HepG2 (cell line): ENCODE measurements around the gene MED13. TPM values are rescaled to one million over a fixed set of nuclear protein-coding genes. Genes with fewer than 3 reads are reported as not detected.
A peak's percentile ranks its signal among the peaks of the same experiment; 100 is the strongest.

ENCODE experiments used
- CSRNP1 ChIP-seq: sonication (generic); formaldehyde crosslinking; IDR thresholded peaks from 2 replicates; pipeline ENCODE4 v1.8.1; 2023; ENCODE audit warnings: mild to moderate bottlenecking, missing genetic modification reagents
- ESRRA ChIP-seq: sonication (generic); formaldehyde crosslinking; IDR thresholded peaks from 2 replicates; pipeline ENCODE4 v1.5.1; 2020; ENCODE audit warnings: mild to moderate bottlenecking, low read depth, missing genetic modification reagents
- FOXJ3 ChIP-seq: sonication (generic); formaldehyde crosslinking; IDR thresholded peaks from 2 replicates; pipeline ENCODE4 v1.4.0; 2020; ENCODE audit warnings: missing genetic modification reagents, mild to moderate bottlenecking, borderline replicate concordance
- HMG20B ChIP-seq: conservative IDR thresholded peaks from 2 replicates; pipeline ENCODE4 v1.6.1; 2016; ENCODE audit warnings: missing genetic modification reagents, missing compliant biosample characterization
- JUNB ChIP-seq: sonication (generic); formaldehyde crosslinking; IDR thresholded peaks from 2 replicates; pipeline ENCODE4 v1.8.0; 2022; ENCODE audit warnings: missing genetic modification reagents, mild to moderate bottlenecking, borderline replicate concordance
- KAT2B ChIP-seq: fragments of 150-350 bp; IDR thresholded peaks from 2 replicates; pipeline ENCODE4 v1.6.1; 2014; ENCODE audit warnings: low read depth, low read length, borderline replicate concordance
- KDM6A ChIP-seq: IDR thresholded peaks from 2 replicates; pipeline ENCODE4 v1.6.1; 2016; ENCODE audit warnings: low read depth
- KLF9 ChIP-seq: IDR thresholded peaks from 2 replicates; pipeline ENCODE4 v1.6.1; 2016; ENCODE audit warnings: low read depth
- NCOR1 ChIP-seq: fragments of 200-600 bp; sonication (generic); IDR thresholded peaks from 2 replicates; pipeline ENCODE4 v1.7.0; 2017; ENCODE audit warnings: antibody characterized with exemption, low read length, borderline replicate concordance
- NR2F6 ChIP-seq, 2 experiments: IDR thresholded peaks; 2 replicates each; pipeline ENCODE4 v1.6.1; 2016; ENCODE audit warnings: antibody characterized with exemption in 1 of 2, mild to moderate bottlenecking in 1 of 2
- PRDM15 ChIP-seq: sonication (generic); formaldehyde crosslinking; IDR thresholded peaks from 2 replicates; pipeline ENCODE4 v1.4.0; 2020; ENCODE audit warnings: missing genetic modification reagents
- RARA ChIP-seq: IDR thresholded peaks from 2 replicates; pipeline ENCODE4 v1.6.1; 2016; ENCODE audit warnings: missing genetic modification reagents, missing compliant biosample characterization
- RCOR2 ChIP-seq: IDR thresholded peaks from 2 replicates; pipeline ENCODE4 v1.6.1; 2016; ENCODE audit warnings: missing biosample characterization, missing genetic modification reagents
- RNF219 ChIP-seq: sonication (generic); formaldehyde crosslinking; IDR thresholded peaks from 2 replicates; pipeline ENCODE4 v1.5.0; 2020; ENCODE audit warnings: mild to moderate bottlenecking, missing genetic modification reagents
- SMYD3 ChIP-seq: sonication (generic); formaldehyde crosslinking; IDR thresholded peaks from 2 replicates; pipeline ENCODE4 v1.8.1; 2023; ENCODE audit warnings: mild to moderate bottlenecking, missing genetic modification reagents
- YEATS2 ChIP-seq: sonication (generic); formaldehyde crosslinking; IDR thresholded peaks from 2 replicates; pipeline ENCODE4 v1.4.0; 2020; ENCODE audit warnings: missing genetic modification reagents, borderline replicate concordance
- ZNF256 ChIP-seq: sonication (generic); formaldehyde crosslinking; conservative IDR thresholded peaks from 2 replicates; pipeline ENCODE4 v1.4.0; 2020; ENCODE audit warnings: missing genetic modification reagents
- ZNF292 ChIP-seq: sonication (generic); formaldehyde crosslinking; IDR thresholded peaks from 2 replicates; pipeline ENCODE4 v1.8.1; 2022; ENCODE audit warnings: mild to moderate bottlenecking, low read depth, missing genetic modification reagents, borderline replicate concordance
- ZNF44 ChIP-seq: sonication (generic); formaldehyde crosslinking; IDR thresholded peaks from 2 replicates; pipeline ENCODE4 v1.5.1; 2020; ENCODE audit warnings: mild to moderate bottlenecking, missing genetic modification reagents
- ZNF709 ChIP-seq: sonication (generic); formaldehyde crosslinking; IDR thresholded peaks from 2 replicates; pipeline ENCODE4 v1.5.0; 2020; ENCODE audit warnings: mild to moderate bottlenecking, missing genetic modification reagents
- ZNF740 ChIP-seq: sonication (generic); formaldehyde crosslinking; IDR thresholded peaks from 2 replicates; pipeline ENCODE4 v1.4.0; 2020; ENCODE audit warnings: missing genetic modification reagents
- ZNF780A ChIP-seq: sonication (generic); formaldehyde crosslinking; IDR thresholded peaks from 2 replicates; pipeline ENCODE4 v1.8.0; 2022; ENCODE audit warnings: mild to moderate bottlenecking, missing genetic modification reagents, moderate library complexity
- polyA plus RNA-seq, 8 experiments: library from polyadenylated mRNA; depleted of rRNA in 3 of 8; stranded (reverse) in 7 of 8; unstranded in 1 of 8; fragments of >200 nt; fragmentation: Illumina TruSeq in 4 of 8; extraction: Trizol in 4 of 8; gene quantifications; 2 replicates each; pipeline versions ENCODE4 v1.2.1 to v1.2.3, GENCODE V29; 2011 to 2016; ENCODE audit warnings: low read depth in 4 of 8, missing spikeins in 1 of 8, mixed read lengths in 1 of 8; ENCODE audit not compliant: insufficient read depth in 1 of 8
- total RNA-seq, 5 experiments: library from RNA; depleted of rRNA; stranded (reverse); fragments of >200 nt; fragmentation: Illumina TruSeq; extraction: Trizol; gene quantifications; 2 replicates each; pipeline ENCODE4 v1.2.3, GENCODE V29; 2016; ENCODE audit warnings: low read depth in 1 of 5

Gene MED13
- total and polyA plus RNA-seq, 2 of the 13 experiments (the other 11 are each of a cell fraction or from before 2014, with no cell fraction given), result 27.4 to 69.1 TPM

- TF ChIP-seq PRDM15 (CRISPR knock-in tag), result peak; percentile 86
- TF ChIP-seq KDM6A, result peak; percentile 97
- TF ChIP-seq NCOR1, result peak; percentile 85; the same call in 1 of the 2 replicates
- TF ChIP-seq ZNF709 (CRISPR knock-in tag), result no peak
- TF ChIP-seq ZNF740 (CRISPR knock-in tag), result 0 out of 2 replicates have a peak, but pooled peaks have one; percentile 23
- peak; percentile 68; the same call in 1 of the 2 replicates for TF ChIP-seq ZNF256 (CRISPR knock-in tag)
- TF ChIP-seq RNF219 (CRISPR knock-in tag), result no peak
- TF ChIP-seq ZNF292, result peak; percentile 95; the same call in 1 of the 2 replicates
- TF ChIP-seq ZNF44 (CRISPR knock-in tag), result peak; percentile 91; the same call in 1 of the 2 replicates
- 0 out of 2 replicates have a peak, but pooled peaks have one; percentile 59 for TF ChIP-seq SMYD3 (CRISPR knock-in tag)
- TF ChIP-seq JUNB (CRISPR knock-in tag), result peak; percentile 15; the same call in 1 of the 2 replicates
- peak; percentile 81 for TF ChIP-seq NR2F6 (IDR thresholded peaks at IDR 0.05)
- TF ChIP-seq NR2F6 (CRISPR knock-in tag; IDR thresholded peaks at IDR 0.05), result peak; percentile 87
- peak; percentile 89 for TF ChIP-seq RARA (CRISPR knock-in tag)
- no peak; the same call in 1 of the 2 replicates for TF ChIP-seq KLF9 (CRISPR knock-in tag)
- TF ChIP-seq HMG20B (CRISPR knock-in tag), result 0 out of 2 replicates have a peak, but pooled peaks have one; percentile 46
- TF ChIP-seq YEATS2 (CRISPR knock-in tag), result peak; percentile 61; the same call in 1 of the 2 replicates
- peak; percentile 97 for TF ChIP-seq FOXJ3
- TF ChIP-seq ZNF780A (CRISPR knock-in tag), result no peak
- peak; percentile 78; the same call in 1 of the 2 replicates for TF ChIP-seq ESRRA (CRISPR knock-in tag)
- TF ChIP-seq RCOR2 (CRISPR knock-in tag), result peak; percentile 64; the same call in 1 of the 2 replicates
- peak; percentile 62; the same call in 1 of the 2 replicates for TF ChIP-seq KAT2B
- TF ChIP-seq CSRNP1 (CRISPR knock-in tag), result peak; percentile 69
Measured at GRCh38 chr17:62090021-62090824, 25.1 kb upstream of the MED13 start (continued).
